HG03575 (cell line): Measurements from ENCODE around the gene FARSB.
"Not testable (repeated sequence)": the region's sequence is repeated elsewhere in the genome, so short reads cannot be mapped to it uniquely, and the experiment has no call there.

ENCODE experiments used
- ATAC-seq: cut with Tn5 transposase; IDR thresholded peaks from one replicate; pipeline ENCODE4 v1.9.1; 2021; ENCODE audit not compliant: unreplicated experiment, insufficient number of reproducible peaks, low FRiP score; ENCODE audit errors: extremely low read depth

FARSB gene

GRCh38 chr2:222655787-222656525 lies at the start of gene FARSB:
Gene FARSB, minus strand, starts transcription at chr2:222656092. Its CDS starts 19 bp downstream, at chr2:222656073.
- peak; percentile 63 for ATAC-seq

DNA sequence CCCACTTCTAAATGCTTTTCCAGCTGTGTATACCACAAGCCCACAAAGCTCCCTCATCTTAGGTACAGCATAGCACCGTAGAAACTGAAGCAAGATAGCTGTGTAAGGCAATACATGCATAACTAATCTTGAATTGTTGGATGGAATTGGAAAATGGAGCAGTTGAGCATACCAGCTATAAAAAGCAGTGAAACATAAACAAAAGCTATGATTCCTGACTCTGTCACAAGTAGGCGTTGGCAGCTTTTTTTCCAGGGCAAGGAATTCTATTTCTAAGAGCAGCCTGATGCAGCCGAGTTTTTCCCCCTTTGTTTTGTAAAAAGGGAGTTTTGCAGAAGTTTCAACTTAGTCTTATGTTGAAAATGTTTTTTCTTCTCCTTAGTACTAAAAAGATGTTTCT lies 48.0 kb upstream of the FARSB start:
- no peak for ATAC-seq

GRCh38 chr2:222703091-222703490 lies 47.2 kb upstream of the FARSB start:
- no peak for ATAC-seq

- ATAC-seq: no peak
Observed at GRCh38 chr2:222701721-222702131, 45.8 kb upstream of the FARSB start.

DNA sequence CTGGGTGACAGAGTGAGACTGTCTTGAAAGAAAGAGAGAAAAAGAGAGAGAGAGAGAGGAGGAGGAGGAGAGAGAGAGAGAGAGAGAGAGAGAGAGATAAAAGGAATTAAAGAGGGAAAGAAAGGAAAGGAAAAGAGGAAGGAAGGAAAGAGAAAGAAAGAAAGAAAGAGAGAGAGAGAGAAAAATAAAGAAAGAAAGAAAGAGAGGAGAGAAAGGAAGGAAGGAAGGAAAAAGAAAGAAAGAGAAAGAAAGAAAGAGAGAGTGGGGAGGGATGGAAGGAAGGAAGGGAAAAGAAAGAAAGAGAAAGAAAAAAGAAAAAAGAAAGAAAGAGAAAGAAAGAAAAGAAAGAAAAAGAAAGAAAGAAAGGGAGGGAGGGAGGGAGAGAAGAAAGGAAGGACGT lies 45.3 kb upstream of the FARSB start:
- no peak for ATAC-seq

- no peak for ATAC-seq
Observed at GRCh38 chr2:222698276-222698675, 42.4 kb upstream of the FARSB start.

- ATAC-seq: no peak
Observed at GRCh38 chr2:222693837-222694236, 37.9 kb upstream of the FARSB start.

- ATAC-seq: not testable (repeated sequence)
Observed at GRCh38 chr2:222693413-222693812, 37.5 kb upstream of the FARSB start.

DNA sequence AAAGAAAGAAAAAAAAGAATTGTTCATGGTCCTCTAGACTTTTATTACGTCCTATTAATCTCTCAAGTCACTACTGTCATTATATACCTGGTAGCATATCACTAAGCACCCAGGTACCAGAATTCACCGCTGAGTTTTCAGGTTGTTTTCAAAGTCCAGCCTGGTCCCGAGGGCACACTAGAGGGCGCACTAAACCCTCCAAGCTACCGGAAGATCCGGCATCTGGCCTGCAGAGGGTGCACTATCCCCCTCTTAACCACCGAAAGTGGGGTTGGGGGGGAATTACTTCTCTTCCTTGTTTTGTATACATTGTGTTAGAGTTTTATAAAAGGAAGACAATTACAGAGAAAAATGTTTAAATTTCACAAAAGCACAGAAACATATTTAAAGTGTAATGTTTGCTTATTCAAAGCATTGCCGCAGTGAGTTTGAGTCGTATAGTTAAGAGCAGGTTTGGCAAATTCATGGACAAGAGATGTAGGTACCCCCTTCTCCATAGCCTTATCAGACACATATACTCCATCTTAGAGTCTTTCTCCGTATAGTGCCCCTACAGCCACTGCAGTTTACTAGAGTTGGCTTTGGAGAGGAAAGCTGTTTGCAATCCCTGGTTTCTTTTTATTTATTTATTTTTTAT lies 34.8 kb upstream of the FARSB start:
- peak; percentile 69 for ATAC-seq

- ATAC-seq: no peak
Observed at GRCh38 chr2:222689322-222689721, 33.4 kb upstream of the FARSB start.

GRCh38 chr2:222688917-222689316 lies 33.0 kb upstream of the FARSB start:
- no peak for ATAC-seq

GRCh38 chr2:222686086-222686750 lies 30.3 kb upstream of the FARSB start:
- ATAC-seq: no peak

DNA sequence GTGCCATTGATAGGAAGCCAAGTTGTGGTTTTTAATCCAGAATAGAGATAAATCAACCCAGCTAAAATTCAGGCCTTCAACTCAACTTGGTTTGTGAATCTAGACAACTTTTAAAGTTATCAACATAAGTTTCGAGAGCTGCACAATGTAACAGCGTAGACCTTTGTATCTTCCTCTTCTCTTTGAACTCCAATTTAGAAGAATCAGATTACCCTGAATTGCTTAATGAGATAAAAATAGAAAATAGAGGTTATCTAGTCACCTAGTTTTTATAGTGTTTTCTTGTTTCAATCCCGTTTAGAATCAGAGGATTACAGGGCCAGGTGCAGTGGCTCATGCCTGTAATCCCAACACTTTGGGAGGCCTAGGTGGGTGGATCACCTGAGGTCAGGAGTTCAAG lies 27.9 kb upstream of the FARSB start:
- no peak for ATAC-seq

DNA sequence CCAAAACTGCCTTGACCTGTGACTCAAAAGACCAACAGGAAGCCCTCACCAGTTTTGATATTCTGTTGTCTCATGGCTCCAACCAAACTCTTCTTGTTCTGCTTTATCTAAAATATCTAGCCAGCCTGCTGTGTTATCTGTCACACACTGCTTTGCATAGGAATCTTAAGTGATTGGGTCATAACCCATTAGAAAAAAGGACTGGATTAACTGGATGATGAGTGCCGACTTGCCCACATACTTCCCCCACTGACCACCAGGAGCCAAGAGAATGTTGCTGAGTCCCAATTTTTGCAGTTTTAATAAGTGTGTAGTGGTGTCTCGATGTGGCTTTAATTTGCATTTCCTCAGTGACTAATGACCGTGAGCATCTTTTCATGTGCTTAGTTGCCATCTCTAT lies 22.1 kb upstream of the FARSB start:
- ATAC-seq: no peak

- ATAC-seq: no peak
Observed at GRCh38 chr2:222673883-222674282, 18.0 kb upstream of the FARSB start.

DNA sequence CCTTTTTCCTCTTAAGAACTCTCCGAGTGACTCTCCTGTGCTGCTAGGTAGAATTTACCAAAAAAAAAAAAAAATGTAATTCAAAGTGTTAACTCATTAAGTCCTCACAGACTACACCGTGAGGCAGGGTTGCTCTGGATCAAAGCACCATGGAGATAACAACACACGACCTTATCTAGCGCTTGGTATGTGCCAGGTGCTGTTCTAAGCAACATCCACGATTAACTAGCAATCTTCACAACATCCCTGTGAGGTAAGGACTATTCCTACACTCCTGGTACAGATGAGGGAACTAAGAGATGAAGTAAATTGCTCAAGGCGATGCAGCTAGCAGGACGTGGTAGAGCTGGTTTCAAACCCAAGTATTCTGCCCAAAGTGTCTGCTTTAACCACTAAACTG lies 17.4 kb upstream of the FARSB start:
- ATAC-seq: no peak

- ATAC-seq: no peak
Observed at GRCh38 chr2:222672068-222672401, 16.1 kb upstream of the FARSB start.

DNA sequence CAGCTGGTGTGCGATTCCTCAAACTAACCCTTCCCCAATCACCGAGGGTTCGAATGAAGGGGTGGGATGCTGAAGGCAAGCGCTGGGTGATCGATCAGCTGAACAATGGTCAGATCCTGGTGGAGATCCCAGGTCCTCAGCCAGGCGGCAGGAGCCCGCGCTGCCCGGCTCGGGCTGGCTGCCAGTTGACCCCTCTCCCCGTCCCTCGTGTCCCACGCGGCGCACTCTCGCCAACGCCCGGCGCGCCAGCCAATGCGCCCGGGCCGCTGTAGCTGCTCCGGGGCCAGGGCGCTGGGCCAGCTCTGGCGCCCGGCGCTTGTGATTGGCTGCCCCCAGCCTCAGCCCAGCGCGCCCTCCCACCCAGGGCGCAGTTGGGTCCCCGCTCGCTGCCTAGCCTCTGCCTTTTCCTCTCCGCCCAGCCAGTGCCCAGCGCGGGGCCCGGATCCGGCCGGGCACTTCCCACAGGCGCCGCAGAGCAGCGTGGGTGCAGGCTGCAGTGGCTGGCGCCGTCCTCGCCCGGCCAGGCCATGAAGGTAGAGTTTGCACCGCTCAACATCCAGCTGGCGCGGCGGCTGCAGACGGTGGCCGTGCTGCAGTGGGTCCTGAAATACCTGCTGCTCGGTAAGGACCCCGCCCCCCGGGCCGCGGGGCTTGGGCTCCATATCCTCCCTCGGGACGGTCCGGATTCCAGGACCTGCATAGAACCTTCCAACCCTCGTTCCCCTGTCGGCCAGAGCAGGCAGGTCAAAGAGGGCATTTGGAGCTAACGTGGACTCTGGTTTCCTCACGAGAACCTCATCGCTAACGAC lies 15.6 kb upstream of the FARSB start, which contains the start of gene MOGAT1:
Gene MOGAT1 (plus strand): TSS at position 400 of the 809 bp plus-strand sequence. CDS start 128 bp downstream, at position 528.
- no peak for ATAC-seq
